Smooth muscle cell (in vitro differentiated cells): Measurements from ENCODE around the gene KCTD4. TPM values are rescaled to one million over a fixed set of nuclear protein-coding genes. Genes with fewer than 3 reads are reported as not detected.

ENCODE experiments used
- DNase-seq: peaks from one replicate; lab custom pipeline; 2025; ENCODE audit not compliant: unreplicated experiment; lab: John Stamatoyannopoulos, UW
- H2AFZ ChIP-seq: fragments of 200-600 bp; sonication (generic); 2 replicates; pipeline ENCODE4 v1.6.0; 2016; ENCODE audit warnings: antibody characterized with exemption, low read depth, mild to moderate bottlenecking
- H3F3A ChIP-seq: fragments of 200-600 bp; sonication (generic); 2 replicates; pipeline ENCODE4 v1.6.0; 2017; ENCODE audit warnings: antibody characterized with exemption, low read depth
- H3K27ac ChIP-seq: fragments of 200-600 bp; sonication (generic); 2 replicates; pipeline ENCODE4 v1.5.1; 2016; ENCODE audit warnings: low read depth, mild to moderate bottlenecking
- H3K27me3 ChIP-seq: fragments of 200-600 bp; sonication (generic); 2 replicates; pipeline ENCODE4 v1.6.1; 2016; ENCODE audit warnings: low read depth, mild to moderate bottlenecking
- H3K36me3 ChIP-seq: fragments of 200-600 bp; sonication (generic); 2 replicates; pipeline ENCODE4 v1.5.1; 2016; ENCODE audit warnings: low read depth
- H3K4me1 ChIP-seq: fragments of 200-600 bp; sonication (generic); 2 replicates; pipeline ENCODE4 v1.5.1; 2016; ENCODE audit warnings: low read depth
- H3K4me2 ChIP-seq: fragments of 200-600 bp; sonication (generic); 2 replicates; pipeline ENCODE4 v1.6.0; 2016; ENCODE audit warnings: mild to moderate bottlenecking
- H3K4me3 ChIP-seq: fragments of 200-600 bp; sonication (generic); 2 replicates; pipeline ENCODE4 v1.5.1; 2016; ENCODE audit warnings: mild to moderate bottlenecking
- H3K79me2 ChIP-seq: fragments of 200-600 bp; sonication (generic); 2 replicates; pipeline ENCODE4 v1.6.0; 2016; ENCODE audit warnings: low read depth, mild to moderate bottlenecking
- H3K9ac ChIP-seq: fragments of 200-600 bp; sonication (generic); 2 replicates; pipeline ENCODE4 v1.6.0; 2016; ENCODE audit warnings: low read depth
- H3K9me3 ChIP-seq: fragments of 200-600 bp; sonication (generic); replicated peaks from 2 replicates; pipeline ENCODE4 v1.5.1; 2016; ENCODE audit warnings: low read depth
- H4K20me1 ChIP-seq: fragments of 200-600 bp; sonication (generic); 2 replicates; pipeline ENCODE4 v1.6.0; 2016; ENCODE audit warnings: low read depth
- CTCF ChIP-seq: fragments of 200-600 bp; sonication (generic); IDR thresholded peaks from 2 replicates; pipeline ENCODE4 v1.5.1; 2017; ENCODE audit warnings: borderline replicate concordance, mild to moderate bottlenecking, antibody characterized with exemption; ENCODE audit not compliant: insufficient read depth, poor library complexity, severe bottlenecking
- WGBS: methylation state at CpG from one replicate; pipeline ENCODE4 v1.1.7; 2016; ENCODE audit warnings: low lambda C conversion rate; 5-methylcytosine and 5-hydroxymethylcytosine counted together
- polyA plus RNA-seq: library from polyadenylated mRNA; unstranded; fragments of >200 nt; fragmentation: Nextera tagmentation; extraction: Ambion mirVana; gene quantifications from 2 replicates; pipeline ENCODE4 v1.2.1, GENCODE V29; 2016
- total RNA-seq: library from RNA; depleted of rRNA; stranded (reverse); fragments of >200 nt; gene quantifications from 2 replicates; pipeline ENCODE4 v1.2.3, GENCODE V29; 2014

Gene KCTD4
- total and polyA plus RNA-seq, 2 experiments from 2014 or later = not detected

- Histone ChIP-seq H3K79me2 (no peaks in the 10 kb centered on the region), H3K4me2 (no peak overlapping the region)
Measured at GRCh38 chr13:45219123-45219891, 18.5 kb upstream of the KCTD4 start.

GRCh38 chr13:45218689-45219088 lies 17.8 kb upstream of the KCTD4 start:
- no peak for DNase-seq
- Histone ChIP-seq H3K36me3 (no peaks in the 10 kb centered on the region), H3K4me2 (no peak overlapping the region), H3K9ac (no peak overlapping the region), H3K79me2 (no peaks in the 10 kb centered on the region), H3K9me3 (no peaks in the 10 kb centered on the region), H3K27ac (no peak overlapping the region), H3K4me3 (no peak overlapping the region), H3K27me3 (no peaks in the 10 kb centered on the region), H2AFZ (no peak overlapping the region), H4K20me1 (no peaks in the 10 kb centered on the region), H3F3A (no peaks in the 10 kb centered on the region), H3K4me1 (peaks cover 15% of the 10 kb centered on the region)
- no peak for TF ChIP-seq CTCF
- 92% methylated on average over 1 of the region's 1 CpG for WGBS

More at GRCh38 chr13:45219123-45219891, 18.5 kb upstream of the KCTD4 start:
- Histone ChIP-seq H3F3A (no peaks in the 10 kb centered on the region), H4K20me1 (no peaks in the 10 kb centered on the region), H3K9ac (no peak overlapping the region), H3K4me1 (peaks cover 15% of the 10 kb centered on the region), H3K4me3 (no peak overlapping the region), H3K27ac (no peak overlapping the region), H3K27me3 (no peaks in the 10 kb centered on the region), H2AFZ (no peak overlapping the region), H3K36me3 (no peaks in the 10 kb centered on the region), H3K9me3 (no peaks in the 10 kb centered on the region)
- WGBS = 87% methylated on average over 5 of the region's 5 CpGs
- DNase-seq = no peak
- no peak for TF ChIP-seq CTCF

GRCh38 chr13:45216193-45216592 lies 15.3 kb upstream of the KCTD4 start:
- H3K79me2 ChIP-seq = no peaks in the 10 kb centered on the region
- WGBS = 96% methylated on average over 4 of the region's 4 CpGs
- no peak for TF ChIP-seq CTCF

More at GRCh38 chr13:45216193-45216592, 15.3 kb upstream of the KCTD4 start:
- Histone ChIP-seq H3K9me3 (no peaks in the 10 kb centered on the region), H3K4me1 (peaks cover 15% of the 10 kb centered on the region), H3K27me3 (no peaks in the 10 kb centered on the region), H3K9ac (no peak overlapping the region), H3F3A (no peaks in the 10 kb centered on the region), H2AFZ (no peak overlapping the region), H3K27ac (no peak overlapping the region), H3K4me2 (no peak overlapping the region), H3K36me3 (no peaks in the 10 kb centered on the region), H4K20me1 (no peaks in the 10 kb centered on the region), H3K4me3 (no peak overlapping the region)
- no peak for DNase-seq
